ENCODE results near the gene LPA.

Gene LPA

DNA sequence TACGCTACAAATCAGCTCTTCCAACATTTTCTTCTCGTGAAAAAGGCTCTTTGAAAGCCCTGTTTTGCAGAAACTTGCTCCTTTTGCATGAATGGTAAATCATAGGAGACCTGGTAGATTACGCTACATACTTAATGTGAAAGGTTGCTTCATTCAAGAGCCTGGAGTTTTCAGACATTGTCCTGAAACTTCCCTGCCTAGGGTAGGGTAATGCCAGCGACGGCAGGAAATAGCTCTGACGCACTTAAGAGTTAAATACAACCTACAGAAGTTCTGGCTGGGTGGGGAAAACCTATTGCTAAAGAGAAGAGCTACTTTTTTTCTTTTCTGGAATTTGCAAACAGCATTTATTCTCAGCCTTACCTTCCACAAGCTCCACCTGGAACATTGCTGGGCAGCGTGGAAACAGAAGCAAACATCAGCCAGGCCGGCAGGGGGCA is 144.5 kb downstream of the LPA start:
- no peak for DNase-seq
- intact Hi-C loops (cut with DNase I; ENCODE audit: low total_unique reads) = no loop called here

GRCh38 chr6:160519133-160519532 is 144.9 kb downstream of the LPA start:
- Histone ChIP-seq H3K4me1 (peaks cover 0 to 10% (median 4%) of the 10 kb centered on the region in 4 donors), H3K4me3 (no peak overlapping the region), H3K36me3 (no peaks in the 10 kb centered on the region), H3K9me3 (no peaks in the 10 kb centered on the region), H3K27ac (no peak overlapping the region), H3K27me3 (no peaks in the 10 kb centered on the region)
- intact Hi-C loops (cut with DNase I; ENCODE audit: low total_unique reads) = no loop called here
- TF ChIP-seq, protein P1, sequence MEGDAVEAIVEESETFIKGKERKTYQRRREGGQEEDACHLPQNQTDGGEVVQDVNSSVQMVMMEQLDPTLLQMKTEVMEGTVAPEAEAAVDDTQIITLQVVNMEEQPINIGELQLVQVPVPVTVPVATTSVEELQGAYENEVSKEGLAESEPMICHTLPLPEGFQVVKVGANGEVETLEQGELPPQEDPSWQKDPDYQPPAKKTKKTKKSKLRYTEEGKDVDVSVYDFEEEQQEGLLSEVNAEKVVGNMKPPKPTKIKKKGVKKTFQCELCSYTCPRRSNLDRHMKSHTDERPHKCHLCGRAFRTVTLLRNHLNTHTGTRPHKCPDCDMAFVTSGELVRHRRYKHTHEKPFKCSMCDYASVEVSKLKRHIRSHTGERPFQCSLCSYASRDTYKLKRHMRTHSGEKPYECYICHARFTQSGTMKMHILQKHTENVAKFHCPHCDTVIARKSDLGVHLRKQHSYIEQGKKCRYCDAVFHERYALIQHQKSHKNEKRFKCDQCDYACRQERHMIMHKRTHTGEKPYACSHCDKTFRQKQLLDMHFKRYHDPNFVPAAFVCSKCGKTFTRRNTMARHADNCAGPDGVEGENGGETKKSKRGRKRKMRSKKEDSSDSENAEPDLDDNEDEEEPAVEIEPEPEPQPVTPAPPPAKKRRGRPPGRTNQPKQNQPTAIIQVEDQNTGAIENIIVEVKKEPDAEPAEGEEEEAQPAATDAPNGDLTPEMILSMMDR (IDR thresholded peaks at IDR 0.05) = no peak
- no peak for DNase-seq

More for the DNA sequence above, 144.5 kb downstream of the LPA start:
- TF ChIP-seq, protein P1 (IDR thresholded peaks at IDR 0.05) = peak in 1 of 2 experiments; percentile 78
- peaks cover 0 to 10% (median 4%) of the 10 kb centered on the region in 4 donors for H3K4me1 ChIP-seq
- no peaks in the 10 kb centered on the region for H3K27me3 ChIP-seq
- no peaks in the 10 kb centered on the region for H3K36me3 ChIP-seq
- no peaks in the 10 kb centered on the region for H3K9me3 ChIP-seq
- H3K27ac ChIP-seq = peak overlapping the region; percentile 74
- peak overlapping the region; percentile 63 for H3K4me3 ChIP-seq

DNA sequence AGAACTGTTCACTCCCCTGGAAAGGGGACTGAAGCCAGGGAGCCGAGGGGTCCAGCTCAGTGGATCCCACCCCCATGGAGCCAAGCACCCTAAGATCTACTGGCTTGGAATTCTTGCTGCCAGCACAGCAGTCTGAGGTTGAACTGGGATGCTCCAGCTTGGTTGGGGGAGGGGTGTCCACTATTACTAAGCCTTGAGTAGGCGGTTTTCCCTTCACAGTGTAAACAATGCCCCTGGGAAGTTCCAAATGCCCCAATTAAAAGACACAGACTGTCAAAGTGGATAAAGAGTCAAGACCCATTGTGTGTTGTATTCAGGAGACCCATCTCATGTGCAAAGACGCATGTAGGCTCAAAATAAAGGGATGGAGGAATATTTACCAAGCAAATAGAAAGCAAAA is 150.2 kb downstream of the LPA start:
- H3K36me3 ChIP-seq = no peaks in the 10 kb centered on the region
- DNase-seq = no peak
- H3K4me3 ChIP-seq = no peak overlapping the region
- TF ChIP-seq, protein P1 (IDR thresholded peaks at IDR 0.05) = no peak
- H3K27me3 ChIP-seq = no peaks in the 10 kb centered on the region
- intact Hi-C loops (cut with DNase I; ENCODE audit: low total_unique reads) = no loop called here
- H3K27ac ChIP-seq = no peak overlapping the region
- H3K9me3 ChIP-seq = no peaks in the 10 kb centered on the region
- no peaks in the 10 kb centered on the region for H3K4me1 ChIP-seq

GRCh38 chr6:160510976-160511617 is 153.0 kb downstream of the LPA start:
- H3K27me3 ChIP-seq = no peaks in the 10 kb centered on the region
- intact Hi-C loops (cut with DNase I; ENCODE audit: low total_unique reads) = no loop called here
- DNase-seq = no peak

DNA sequence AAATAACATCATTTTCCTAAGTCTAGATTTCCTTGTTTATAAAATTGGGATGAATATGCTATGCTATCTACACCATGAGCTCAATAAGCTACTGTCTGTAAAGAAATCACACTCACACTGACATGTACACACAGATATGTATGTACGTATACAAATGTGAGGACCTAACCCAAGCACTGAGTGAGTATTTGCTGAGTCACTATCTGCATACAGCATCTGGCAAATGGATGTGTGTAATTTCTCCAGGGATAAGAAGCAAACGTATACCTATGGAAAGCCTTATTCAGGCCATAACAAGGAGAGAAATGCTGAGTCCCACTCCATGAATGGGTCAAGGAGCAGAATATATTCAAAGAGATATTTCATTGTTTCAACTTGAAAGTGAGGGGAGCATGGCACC is 153.9 kb downstream of the LPA start:
- no peak overlapping the region for H3K27ac ChIP-seq
- intact Hi-C loops (cut with DNase I; ENCODE audit: low total_unique reads) = no loop called here
- no peak for DNase-seq
- TF ChIP-seq, protein P1 (IDR thresholded peaks at IDR 0.05) = no peak
- H3K36me3 ChIP-seq = no peaks in the 10 kb centered on the region
- no peaks in the 10 kb centered on the region for H3K27me3 ChIP-seq
- no peaks in the 10 kb centered on the region for H3K9me3 ChIP-seq
- H3K4me3 ChIP-seq = no peak overlapping the region
- no peaks in the 10 kb centered on the region for H3K4me1 ChIP-seq

More at GRCh38 chr6:160510976-160511617, 153.0 kb downstream of the LPA start:
- TF ChIP-seq, protein P1 (IDR thresholded peaks at IDR 0.05) = no peak
- Histone ChIP-seq H3K9me3 (no peaks in the 10 kb centered on the region), H3K36me3 (no peaks in the 10 kb centered on the region), H3K4me1 (no peaks in the 10 kb centered on the region), H3K27ac (no peak overlapping the region), H3K4me3 (no peak overlapping the region)

All from tibial artery (tissue), 4 donors.